GM18511 (cell line): ENCODE results near the gene RAMP2.
"Not testable (repeated sequence)": the region's sequence is repeated elsewhere in the genome, so short reads cannot be mapped to it uniquely, and the experiment has no call there.

ENCODE experiments used
- ATAC-seq: cut with Tn5 transposase; IDR thresholded peaks from one replicate; pipeline ENCODE4 v1.9.1; 2021; ENCODE audit warnings: mild to moderate bottlenecking, moderate library complexity; ENCODE audit not compliant: unreplicated experiment

The RAMP2 gene

DNA sequence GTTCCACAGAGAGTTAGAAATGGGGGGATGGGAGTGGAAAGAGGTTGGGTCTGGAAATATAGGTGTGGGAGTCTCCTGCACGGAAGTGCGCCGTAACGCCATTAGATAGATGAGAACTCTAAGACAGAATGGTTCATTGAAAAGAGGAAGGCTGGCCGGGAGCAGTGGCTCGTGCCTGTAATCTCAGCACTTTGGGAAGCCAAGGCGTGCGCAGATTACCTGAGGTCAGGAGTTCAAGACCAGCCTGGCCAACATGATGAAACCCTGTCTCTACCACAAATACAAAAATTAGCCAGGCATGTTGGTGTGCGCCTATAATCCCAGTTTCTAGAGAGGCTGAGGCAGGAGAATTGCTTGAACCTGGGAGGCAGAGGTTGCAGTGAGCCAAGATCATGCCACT is 7.0 kb downstream of the RAMP2 start:
- not testable (repeated sequence) for ATAC-seq

DNA sequence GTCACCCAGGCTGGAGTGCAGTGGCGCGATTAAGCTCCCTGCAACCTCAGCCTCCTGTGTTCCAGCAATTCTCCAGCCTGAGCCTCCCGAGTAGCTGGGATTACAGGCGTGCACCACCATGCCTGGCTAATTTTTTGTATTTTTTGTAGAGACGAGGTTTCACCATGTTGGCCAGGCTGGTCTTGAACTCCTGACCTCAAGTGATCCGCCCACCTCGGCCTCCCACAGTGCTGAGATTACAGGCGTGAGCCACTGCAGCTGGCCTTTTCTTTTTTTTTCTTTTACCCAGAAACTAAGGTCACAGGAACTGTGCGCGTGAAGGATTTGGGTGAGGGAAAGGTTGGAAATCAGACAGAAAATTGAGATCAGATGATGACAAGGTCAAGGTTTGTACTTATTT is 8.9 kb downstream of the RAMP2 start:
- ATAC-seq = not testable (repeated sequence)

DNA sequence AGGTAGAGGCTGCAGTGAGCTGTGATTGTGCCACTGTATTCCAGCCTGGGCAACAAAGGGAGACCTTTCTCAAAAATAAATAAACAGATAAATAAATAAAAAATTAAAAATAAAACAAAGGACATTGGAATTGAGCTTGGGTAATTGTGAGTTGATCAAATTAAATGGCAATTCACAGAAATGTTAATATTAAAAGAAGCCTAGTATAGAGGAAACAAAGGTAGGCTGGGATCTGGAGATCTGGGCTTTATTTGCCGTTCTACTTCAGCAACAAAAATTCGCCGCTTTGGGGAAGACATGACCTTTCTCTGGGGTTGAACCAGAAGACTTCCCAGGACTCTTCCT is 11.9 kb downstream of the RAMP2 start:
- ATAC-seq = no peak

DNA sequence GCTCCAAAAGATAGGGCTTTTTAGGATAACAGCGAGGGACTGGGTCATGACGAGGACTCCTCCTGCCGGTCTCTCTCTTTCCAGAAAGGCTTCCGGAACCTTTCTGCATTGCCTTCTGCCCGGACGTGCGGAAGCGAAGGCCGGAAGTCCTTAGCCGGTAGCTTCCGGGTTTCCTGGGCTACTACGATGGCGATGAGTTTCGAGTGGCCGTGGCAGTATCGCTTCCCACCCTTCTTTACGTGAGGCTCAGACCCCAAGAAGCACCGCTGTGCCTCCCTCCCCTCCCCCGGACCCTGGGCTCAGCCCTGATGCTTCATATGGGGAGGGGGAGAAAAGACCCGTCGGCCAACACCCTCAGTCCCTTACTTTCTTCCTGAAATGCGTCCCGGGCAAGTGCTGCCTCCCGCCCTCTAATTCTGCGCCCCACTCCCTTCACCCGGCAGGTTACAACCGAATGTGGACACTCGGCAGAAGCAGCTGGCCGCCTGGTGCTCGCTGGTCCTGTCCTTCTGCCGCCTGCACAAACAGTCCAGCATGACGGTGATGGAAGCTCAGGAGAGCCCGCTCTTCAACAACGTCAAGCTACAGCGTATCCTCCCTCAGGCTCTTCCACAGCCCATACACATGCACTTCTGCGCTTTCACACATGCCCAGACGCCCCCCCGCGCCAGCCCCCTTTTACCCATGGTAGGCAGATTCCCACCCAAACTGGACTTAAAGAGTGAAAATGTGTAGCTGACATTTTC is 12.4 kb downstream of the RAMP2 start, which contains the start of gene VPS25:
VPS25 (plus strand) TSS at position 160 of the 746 bp plus-strand sequence; CDS start at position 187, 27 bp downstream.
- peak; percentile 87 for ATAC-seq

DNA sequence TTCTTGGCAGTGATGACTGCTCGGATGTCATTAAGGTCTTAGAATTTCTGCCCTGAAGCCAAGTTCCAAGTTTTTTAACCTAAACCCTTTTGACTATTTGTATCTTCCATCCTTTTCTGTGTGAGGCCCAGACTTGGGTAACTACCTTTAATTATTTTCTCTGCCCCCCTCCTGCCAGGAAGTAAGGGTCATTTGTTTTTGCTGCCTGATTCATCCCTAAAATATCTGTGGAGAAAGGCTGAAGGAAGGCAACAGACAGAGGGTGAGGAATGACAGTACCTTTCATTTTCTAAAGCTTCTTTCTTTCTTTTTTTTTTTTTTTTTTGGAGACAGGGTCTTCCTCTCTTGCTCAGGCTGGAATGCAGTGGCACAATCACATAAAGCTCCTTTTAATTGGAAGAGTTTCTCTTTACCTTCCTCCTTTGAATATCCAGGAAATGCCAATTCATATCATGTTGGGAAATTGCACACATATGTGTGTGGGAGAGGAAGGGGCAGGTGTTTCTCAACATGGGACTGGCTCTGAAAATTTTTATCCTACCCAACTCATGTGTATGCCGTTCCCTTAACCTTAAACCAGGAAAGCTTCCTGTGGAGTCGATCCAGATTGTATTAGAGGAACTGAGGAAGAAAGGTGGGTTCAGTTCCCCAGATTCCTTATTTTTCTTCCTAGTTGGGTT is 13.2 kb downstream of the RAMP2 start:
- ATAC-seq = no peak

DNA sequence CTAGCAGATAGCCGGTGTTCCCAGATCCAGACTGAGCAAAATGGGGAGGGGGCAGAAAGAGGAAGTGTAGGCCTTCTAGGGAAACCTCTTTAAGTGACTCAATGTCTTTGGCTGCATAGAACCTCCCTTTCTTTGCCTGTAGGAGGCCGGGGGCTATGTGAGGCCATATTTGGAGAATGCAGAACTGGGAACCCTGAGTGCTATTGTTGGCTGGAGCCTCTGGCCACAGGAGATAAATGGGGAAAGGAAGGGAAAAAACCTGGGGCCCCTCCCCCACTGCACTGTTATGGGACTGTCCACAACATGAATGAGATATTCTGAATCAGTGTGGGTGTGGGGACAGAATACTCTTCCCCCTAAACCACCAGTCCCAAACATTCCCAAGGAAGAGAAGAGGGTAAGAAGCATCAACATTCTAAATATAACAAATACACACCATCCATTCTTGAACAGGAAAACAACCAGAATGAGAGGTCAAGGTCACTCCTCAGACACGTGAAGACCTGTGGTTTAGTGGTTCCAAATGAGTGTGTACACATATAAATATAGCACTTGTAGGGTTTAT is 14.6 kb downstream of the RAMP2 start:
- ATAC-seq = no peak

DNA sequence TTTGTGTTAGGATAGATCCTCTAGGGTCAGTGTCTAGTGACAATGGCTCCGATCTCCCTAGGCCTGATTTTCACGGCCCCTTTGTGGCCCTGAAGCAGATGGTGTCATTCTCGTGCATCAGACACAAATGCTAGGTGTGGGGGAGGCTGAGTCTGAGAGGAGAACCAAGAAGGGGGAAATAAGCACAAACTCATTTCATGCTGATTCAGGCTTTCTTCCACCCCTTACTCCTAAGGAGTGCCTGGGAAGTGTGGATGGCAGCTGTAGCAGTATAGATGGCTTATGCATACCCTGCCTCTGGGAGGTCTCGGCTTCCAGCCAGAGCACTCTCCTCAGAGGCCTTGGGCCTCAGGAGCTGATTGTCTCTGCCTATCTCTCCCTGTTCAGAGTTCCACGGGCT is 17.5 kb downstream of the RAMP2 start:
- no peak for ATAC-seq

DNA sequence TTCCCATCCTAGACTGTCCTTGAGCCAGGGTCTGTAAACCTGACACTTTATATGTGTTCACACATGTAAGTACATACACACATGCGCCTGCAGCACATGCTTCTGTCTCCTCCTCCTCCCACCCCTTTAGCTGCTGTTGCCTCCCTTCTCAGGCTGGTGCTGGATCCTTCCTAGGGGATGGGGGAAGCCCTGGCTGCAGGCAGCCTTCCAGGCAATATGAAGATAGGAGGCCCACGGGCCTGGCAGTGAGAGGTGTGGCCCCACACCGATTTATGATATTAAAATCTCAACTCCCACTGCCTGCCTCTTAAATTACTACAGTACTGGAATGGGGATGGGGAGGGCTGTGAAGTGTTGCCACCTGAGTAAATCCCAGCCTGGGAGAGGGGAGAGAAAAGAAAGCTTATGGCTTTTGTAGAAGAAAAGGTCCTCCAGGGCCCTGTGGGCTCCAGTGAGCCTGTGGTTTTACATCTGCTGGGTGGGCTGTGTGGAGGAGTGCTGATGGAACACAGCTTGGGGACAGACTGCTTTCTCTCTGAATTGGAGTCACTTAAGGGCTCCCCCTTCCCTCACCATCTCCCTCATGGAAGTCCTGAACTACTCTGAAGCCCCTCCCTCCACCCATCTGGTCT is 18.4 kb downstream of the RAMP2 start:
- ATAC-seq = no peak

DNA sequence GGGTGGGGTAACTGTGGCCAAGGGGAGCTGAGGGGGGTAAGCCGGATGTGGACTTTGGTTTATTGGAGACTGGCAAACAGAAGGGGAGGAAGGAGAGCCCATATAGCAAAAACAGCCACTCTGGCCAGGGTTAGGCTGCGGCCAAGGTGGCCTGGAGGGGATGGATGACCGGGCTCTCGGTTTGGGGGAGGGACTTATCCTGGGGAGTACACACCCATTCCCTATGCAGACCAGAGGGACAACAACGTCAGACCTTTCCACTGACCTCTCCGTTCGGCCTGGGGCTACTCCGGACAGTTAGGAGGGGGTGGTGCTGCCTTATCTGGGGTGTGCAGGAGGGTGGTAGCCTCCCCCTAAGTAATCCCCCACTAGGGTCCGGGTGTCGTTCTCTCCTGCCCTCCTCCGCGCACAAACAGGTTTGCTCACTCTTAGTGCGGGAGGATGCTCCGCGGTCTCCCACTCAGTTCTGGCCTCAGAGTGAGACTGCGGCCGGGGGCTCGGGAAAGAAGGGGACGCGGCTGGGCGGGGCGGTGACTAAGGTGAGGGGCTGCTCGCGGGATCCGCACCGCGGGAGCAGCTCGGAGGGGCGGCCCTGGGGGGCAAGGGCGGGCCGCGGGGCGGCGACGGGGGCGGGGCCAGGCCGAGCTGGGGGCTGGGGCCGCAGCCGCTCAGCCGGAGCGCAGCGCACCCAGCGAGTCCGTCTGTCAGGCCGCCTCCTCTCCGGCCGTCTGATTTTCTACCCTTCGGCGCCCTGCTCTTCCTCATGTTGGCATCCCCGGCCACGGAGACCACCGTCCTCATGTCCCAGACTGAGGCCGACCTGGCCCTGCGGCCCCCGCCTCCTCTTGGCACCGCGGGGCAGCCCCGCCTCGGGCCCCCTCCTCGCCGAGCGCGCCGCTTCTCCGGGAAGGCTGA is 19.2 kb downstream of the RAMP2 start, which contains the start of gene WNK4:
WNK4 (plus strand) TSS at position 675 of the 915 bp plus-strand sequence; CDS start at position 764, 89 bp downstream.
- no peak for ATAC-seq

DNA sequence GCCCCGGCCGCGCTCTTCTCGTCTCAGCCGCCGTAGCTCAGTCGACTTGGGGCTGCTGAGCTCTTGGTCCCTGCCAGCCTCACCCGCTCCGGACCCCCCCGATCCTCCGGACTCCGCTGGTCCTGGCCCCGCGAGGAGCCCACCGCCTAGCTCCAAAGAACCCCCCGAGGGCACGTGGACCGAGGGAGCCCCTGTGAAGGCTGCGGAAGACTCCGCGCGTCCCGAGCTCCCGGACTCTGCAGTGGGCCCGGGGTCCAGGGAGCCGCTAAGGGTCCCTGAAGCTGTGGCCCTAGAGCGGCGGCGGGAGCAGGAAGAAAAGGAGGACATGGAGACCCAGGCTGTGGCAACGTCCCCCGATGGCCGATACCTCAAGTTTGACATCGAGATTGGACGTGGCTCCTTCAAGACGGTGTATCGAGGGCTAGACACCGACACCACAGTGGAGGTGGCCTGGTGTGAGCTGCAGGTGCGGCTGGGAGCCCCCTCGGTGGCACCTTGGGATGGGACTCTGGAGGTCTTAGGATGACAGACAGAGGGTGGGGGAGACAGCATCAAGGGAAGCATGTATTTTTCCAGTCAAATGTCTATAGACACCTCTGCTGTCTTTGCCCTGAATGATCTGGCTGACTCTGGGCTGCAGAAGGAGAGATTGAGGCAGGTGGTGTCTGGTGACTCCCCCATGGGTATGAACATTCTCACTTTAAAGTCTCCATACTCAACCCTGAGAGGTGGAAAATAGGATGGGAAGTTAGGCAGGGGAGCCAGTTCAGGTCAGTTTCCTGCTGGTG is 20.0 kb downstream of the RAMP2 start:
- ATAC-seq = no peak

DNA sequence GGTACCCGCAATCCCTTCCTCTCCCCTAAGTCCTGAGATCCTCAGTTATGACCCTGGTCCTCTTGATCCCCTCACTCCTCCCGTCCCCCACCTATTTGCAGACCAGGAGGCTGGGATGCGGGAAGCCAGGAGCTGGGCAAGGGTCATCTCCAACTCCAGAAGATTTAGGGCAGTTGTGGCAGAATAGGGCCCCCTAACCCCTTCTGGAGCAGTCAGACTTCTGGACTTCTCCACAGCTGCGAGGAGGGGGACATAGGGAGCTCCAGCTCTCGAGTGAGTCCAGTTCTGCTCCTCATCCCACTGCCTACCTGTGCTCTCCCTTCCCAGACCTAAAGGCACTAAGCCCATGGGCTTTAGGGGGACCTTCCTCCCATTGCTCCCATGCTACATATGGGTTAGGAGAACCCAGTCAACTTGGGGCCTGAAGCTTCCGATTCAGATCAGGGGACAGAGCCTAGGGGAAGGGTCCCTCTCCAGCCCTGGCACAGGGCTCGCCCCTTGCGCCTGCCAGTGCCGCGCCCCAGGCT is 20.7 kb downstream of the RAMP2 start:
- no peak for ATAC-seq

DNA sequence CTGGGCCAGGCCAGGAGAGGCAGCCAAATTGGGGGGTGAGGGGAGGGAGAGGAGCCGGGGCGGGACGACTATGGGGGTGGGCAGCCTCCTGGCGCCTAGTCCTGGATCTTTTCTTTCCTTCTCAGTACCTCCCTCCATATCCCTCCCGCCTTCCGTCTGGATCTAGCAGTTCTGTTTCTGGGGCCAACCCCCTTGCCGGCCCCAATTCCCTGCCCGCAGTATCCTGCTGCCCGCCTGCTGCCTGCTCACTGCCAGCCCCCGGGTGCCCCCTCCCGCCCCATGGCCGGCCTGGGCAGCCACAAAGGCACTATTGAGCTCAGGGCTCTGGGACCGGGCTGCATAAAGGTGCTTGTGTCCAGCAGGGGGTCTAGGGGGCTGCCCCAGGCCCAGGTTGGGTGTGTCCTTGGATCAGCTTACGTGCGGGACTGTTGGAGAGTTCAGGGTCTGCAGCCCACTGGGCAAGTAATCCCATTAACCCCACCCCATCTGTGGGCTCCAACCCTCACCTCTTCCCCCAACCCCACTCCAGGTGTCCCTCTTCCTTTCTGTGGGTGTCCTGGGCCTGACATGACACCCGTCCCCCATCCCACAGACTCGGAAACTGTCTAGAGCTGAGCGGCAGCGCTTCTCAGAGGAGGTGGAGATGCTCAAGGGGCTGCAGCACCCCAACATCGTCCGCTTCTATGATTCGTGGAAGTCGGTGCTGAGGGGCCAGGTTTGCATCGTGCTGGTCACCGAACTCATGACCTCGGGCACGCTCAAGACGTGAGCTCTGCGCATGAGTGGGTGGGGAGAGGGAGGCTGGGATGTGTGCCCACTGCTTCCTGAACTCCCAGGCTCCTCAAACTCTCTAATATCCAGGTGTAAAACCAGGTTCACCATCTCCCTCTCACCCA is 21.4 kb downstream of the RAMP2 start:
- no peak for ATAC-seq

DNA sequence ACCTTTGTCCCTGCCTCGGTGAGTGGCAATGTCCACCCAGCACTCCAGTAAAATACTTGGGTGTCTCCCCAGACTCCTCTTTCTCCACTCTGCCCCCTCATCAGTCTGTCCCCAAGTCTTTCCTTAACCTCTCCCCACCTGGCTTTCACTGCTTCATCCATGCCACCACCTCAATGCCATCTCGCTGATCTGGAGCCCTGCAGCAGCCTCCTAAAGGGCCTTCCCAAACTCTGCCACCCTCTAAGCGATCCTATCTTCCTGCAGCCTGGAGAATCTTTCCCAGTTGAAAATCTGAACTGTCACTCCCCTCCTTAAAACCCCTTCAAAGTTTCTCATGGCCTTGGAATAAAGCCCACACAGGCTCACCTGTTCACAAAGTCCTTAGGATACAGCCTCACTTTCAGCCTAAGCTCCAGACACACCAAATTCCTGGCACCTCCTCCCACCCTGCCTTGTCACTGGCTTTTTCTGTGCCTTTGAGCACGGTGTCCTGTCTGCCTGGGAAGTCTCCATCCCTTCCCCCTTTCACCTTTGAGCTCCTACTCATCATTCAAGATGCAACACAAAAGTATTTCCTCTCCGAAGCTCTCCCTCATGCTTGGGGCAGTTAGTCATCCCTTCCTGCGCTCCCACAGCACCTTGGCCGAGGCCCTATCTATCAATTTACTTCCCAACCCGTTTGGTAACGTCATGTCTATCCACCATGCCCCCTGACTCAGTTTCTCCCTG is 22.2 kb downstream of the RAMP2 start:
- ATAC-seq = no peak

DNA sequence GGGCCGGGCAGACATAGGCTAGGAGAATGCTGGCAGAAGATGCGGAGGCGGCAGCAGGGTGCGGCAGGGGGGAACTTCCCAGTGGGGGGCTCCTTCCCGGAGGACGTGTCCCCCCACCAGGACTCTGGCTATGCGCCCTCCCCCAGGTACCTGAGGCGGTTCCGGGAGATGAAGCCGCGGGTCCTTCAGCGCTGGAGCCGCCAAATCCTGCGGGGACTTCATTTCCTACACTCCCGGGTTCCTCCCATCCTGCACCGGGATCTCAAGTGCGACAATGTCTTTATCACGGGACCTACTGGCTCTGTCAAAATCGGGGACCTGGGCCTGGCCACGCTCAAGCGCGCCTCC is 22.7 kb downstream of the RAMP2 start:
- no peak for ATAC-seq

DNA sequence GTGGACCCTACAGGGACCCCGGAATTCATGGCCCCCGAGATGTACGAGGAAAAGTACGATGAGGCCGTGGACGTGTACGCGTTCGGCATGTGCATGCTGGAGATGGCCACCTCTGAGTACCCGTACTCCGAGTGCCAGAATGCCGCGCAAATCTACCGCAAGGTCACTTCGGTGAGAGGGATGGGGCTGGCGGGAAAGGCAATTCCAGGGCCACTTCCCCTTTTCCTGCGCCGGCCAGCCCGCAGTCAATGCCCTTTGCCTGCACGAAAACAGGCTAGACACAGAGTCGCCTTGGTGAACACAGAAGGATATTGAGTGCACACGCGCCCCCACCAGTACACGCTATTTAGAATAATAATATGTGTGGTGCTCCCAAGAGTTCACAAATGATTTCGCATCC is 23.4 kb downstream of the RAMP2 start:
- no peak for ATAC-seq

DNA sequence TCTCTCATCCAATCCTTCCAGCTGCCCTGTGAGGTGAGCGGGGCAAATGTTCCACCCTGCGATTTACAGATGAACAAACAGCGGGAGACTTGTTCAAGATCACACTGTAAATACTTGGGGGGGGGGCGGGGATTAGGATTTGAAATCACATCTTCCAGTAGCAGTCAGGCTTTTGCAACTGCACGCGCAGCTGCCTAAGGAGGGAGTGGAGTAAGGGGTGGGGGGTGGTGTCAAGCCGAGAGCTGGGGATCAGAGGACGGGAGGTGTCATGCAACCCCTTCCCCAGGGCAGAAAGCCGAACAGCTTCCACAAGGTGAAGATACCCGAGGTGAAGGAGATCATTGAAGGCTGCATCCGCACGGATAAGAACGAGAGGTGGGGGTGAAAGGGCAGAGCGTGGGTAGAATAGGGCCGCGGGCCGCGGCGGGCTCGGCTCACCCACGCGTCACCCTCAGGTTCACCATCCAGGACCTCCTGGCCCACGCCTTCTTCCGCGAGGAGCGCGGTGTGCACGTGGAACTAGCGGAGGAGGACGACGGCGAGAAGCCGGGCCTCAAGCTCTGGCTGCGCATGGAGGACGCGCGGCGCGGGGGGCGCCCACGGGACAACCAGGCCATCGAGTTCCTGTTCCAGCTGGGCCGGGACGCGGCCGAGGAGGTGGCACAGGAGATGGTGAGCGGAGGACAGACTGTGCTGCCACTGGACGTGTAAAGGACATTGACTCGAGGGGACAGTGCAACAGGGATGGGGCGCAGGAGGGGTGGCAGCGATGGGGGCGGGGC is 24.0 kb downstream of the RAMP2 start:
- ATAC-seq = no peak

DNA sequence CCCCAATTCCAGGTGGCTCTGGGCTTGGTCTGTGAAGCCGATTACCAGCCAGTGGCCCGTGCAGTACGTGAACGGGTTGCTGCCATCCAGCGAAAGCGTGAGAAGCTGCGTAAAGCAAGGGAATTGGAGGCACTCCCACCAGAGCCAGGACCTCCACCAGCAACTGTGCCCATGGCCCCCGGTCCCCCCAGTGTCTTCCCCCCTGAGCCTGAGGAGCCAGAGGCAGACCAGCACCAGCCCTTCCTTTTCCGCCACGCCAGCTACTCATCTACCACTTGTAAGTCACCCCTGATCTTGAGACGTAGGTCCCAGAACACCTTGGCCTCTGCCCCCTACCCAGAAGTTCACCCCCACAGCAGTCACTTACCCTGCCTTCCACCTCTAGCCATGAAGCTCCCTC is 26.2 kb downstream of the RAMP2 start:
- ATAC-seq = no peak
